ENCODE data around the gene S100A8.
"Not testable (repeated sequence)": the region's sequence is repeated elsewhere in the genome, so short reads cannot be mapped to it uniquely, and the experiment has no call there.

S100A8 gene

GRCh38 chr1:153347856-153348255, 43.0 kb downstream of the S100A8 start:
- DNase-seq (ENCODE audit: low read depth in 2 of 2) = no peak

DNA sequence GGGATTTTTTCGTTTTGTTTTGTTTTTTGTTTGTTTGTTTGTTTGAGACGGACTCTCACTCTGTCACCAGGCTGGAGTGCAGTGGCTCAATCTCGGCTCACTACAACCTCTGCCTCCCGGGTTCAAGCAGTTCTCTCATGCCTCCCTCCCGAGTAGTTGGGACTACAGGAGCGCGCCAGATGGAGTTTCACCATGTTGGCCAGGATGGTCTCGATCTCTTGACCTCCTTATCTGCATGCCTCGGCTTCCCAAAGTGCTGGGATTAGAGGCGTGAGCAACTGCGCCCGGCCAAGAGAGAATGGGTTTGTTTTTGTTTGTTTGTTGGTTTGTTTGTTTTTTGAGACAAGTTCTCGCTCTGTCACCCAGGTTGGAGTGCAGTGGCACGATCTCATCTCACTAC, 43.8 kb downstream of the S100A8 start:
- not testable (repeated sequence) for DNase-seq (ENCODE audit: low read depth in 2 of 2)

DNA sequence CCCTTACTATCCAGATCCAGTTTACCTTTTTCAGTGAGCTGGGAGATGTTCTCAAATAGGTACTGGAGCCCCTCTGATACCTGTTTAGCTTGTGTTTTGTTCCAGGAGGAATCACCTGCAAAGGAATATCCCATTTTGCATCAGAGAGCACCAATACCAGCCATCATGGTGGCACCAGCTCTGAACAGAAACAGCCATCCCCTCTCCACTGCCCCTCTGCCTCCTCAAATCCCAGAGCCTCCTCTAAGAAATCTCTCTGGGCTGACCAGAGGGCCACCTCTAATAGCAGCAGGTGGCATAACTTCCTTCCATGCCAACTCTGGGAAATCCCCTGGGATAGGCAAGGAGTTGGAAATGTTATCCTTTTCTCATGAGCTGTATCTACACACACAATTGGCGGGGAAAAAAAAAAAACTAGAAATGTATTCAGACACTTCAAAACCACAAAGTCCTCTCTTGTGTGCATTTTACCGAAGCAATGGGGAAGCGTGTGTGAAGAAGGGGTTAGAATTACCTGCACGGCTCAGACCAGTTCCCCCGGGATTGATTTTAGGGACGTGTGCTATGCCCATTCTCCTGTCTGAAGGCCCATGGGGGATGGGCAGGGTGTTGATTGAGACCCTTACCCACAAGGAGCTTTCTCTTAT, 44.7 kb downstream of the S100A8 start:
- DNase-seq (ENCODE audit: low read depth in 2 of 2) = no peak

DNA sequence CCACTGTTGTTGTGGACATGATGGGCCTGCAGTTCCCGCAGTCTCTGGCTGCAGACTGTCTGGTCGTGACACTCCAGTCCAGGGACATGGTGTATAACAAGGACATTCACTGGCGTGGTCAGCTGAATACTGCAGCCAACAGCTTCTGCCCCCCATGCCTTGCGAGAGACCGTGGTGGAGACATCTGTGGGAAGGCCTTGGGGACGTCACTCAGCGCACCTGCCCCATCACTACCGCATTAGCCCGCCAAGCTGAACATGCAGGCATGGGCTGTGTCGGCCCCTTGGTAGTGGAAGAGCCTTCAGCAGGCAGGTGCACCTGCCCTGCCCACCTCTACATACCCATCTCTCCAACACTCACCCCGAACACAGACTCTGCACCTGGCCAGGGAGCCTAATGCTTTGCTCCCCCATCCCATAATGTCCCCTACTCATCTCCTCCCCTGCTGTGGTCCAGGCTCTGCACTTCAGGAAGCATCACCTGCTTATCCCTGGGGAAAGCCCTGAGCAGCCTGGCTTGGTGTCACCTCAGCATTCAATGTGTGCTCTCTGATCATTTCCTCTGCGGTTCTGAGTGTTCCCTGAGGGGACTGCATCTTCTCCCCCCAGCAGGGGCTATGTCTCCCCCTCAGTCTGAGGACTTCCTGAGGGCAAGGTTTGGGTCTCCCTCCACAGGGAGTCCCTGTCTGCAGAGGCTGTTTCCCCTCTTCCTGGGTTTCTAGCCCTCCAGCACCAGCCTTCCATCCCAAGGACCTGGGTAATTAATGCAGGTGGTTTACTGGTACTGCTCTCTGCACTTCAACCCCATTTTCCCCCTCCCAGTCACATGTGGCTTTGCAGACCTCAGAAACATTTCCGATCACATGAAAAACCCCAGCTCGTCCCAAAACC, 45.4 kb downstream of the S100A8 start:
- DNase-seq (ENCODE audit: low read depth in 2 of 2) = no peak

DNA sequence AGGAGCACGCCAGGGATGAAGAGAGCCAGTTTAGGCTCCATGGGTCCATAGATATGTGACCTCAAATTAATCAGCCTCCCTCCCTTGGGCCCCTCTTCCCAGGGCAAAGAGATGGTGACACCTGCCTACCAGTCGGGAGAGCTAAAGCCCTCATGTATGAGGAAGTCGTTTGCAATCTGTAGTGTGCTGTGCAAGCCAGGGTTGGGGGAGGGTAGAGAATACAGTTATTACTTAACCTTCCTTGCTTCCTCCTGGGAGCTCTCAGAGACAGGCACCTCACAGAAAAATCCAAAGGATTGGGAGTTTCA, 46.2 kb downstream of the S100A8 start:
- DNase-seq (ENCODE audit: low read depth in 2 of 2) = no peak

- no peak for DNase-seq (ENCODE audit: low read depth in 2 of 2)
Observed at GRCh38 chr1:153343811-153344717, 46.8 kb downstream of the S100A8 start.

- DNase-seq (ENCODE audit: low read depth in 2 of 2) = no peak
Observed at GRCh38 chr1:153343040-153343681, 47.7 kb downstream of the S100A8 start.

- no peak for DNase-seq (ENCODE audit: low read depth in 2 of 2)
Observed at GRCh38 chr1:153342178-153342577, 48.7 kb downstream of the S100A8 start.

GRCh38 chr1:153341431-153341934, 49.4 kb downstream of the S100A8 start:
- DNase-seq (ENCODE audit: low read depth in 2 of 2) = no peak

DNA sequence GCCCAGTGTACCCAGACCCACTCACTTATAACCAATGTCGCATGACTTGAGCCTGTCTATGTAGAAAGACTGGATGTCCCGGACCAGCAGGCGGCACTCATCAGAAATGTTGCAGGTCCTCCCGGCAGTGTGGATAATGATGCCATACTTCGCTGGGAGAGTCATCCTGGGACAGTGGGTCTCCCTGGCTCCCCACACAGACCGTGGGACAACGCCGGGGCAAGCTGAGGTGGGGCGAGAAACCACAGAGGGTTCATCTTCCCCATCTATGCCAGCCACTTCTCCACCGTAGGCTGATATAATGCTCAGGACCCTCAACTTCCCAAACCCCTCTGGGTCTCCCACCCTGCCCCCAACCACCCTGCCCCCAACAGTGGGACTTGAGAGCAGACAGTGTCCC, 50.5 kb downstream of the S100A8 start:
- no peak for DNase-seq (ENCODE audit: low read depth in 2 of 2)

Data from stimulated activated CD8-positive, alpha-beta memory T cell treated with anti-CD3 and anti-CD28 coated beads, Interleukin-15, amount 100 ng/mL, for 48 hours (primary cell).